Activated gamma-delta T cell treated with anti-CD3 and anti-CD28 coated beads, Interleukin-2, amount 50 U/mL, for 16 hours (primary cell): ENCODE results near the gene GBP5.
"Not testable (repeated sequence)": the region's sequence is repeated elsewhere in the genome, so short reads cannot be mapped to it uniquely, and the experiment has no call there.

ENCODE experiments used
- DNase-seq: peaks from one replicate; pipeline ENCODE4 v3.0.0-alpha.2; 2020; ENCODE audit warnings: low read depth

The GBP5 gene

GRCh38 chr1:89284078-89284763, 11.6 kb upstream of the GBP5 start:
- DNase-seq: not testable (repeated sequence)

DNA sequence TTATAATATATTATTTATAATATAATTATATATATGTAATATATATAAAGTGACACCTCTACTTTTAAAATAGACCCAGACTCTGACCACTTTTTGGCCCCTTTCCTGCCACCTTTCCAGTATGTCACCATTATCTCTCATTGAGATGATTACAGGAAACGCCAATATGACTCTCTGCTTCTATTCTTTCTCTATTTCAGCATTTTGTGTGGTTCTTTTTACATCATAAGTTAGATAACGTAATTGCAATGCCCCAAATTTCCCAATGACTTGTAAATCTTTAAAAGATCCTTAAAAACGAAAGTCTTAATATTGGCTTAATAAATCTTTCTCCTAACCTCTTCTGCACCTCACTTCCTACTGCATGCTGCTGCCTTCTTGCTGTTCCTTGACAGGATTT, 8.1 kb upstream of the GBP5 start:
- no peak for DNase-seq

- DNase-seq: no peak
Observed at GRCh38 chr1:89279011-89279466, 6.4 kb upstream of the GBP5 start.

- DNase-seq: no peak
Observed at GRCh38 chr1:89277725-89278124, 5.1 kb upstream of the GBP5 start.

DNA sequence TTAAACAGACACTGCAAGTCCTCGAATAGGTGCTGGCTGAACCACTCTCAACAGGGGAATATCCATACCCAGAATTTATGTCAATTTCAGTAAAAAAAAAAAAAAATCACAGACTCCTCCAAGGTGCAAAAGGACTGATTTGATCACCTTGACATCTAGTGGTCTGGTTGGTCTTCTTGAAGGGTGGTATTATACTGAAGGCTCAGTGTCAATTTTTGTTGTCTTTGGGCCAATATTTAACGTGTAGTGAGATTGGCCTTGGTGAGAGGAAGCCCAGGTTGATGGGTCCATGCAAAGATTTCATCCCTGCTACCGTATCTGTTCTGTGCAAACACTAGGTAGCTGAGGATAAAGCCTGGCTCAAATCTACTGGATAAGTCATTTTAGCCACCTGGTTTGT, 4.0 kb upstream of the GBP5 start:
- DNase-seq: no peak

- no peak for DNase-seq
Observed at GRCh38 chr1:89274411-89274857, 1.8 kb upstream of the GBP5 start.

DNA sequence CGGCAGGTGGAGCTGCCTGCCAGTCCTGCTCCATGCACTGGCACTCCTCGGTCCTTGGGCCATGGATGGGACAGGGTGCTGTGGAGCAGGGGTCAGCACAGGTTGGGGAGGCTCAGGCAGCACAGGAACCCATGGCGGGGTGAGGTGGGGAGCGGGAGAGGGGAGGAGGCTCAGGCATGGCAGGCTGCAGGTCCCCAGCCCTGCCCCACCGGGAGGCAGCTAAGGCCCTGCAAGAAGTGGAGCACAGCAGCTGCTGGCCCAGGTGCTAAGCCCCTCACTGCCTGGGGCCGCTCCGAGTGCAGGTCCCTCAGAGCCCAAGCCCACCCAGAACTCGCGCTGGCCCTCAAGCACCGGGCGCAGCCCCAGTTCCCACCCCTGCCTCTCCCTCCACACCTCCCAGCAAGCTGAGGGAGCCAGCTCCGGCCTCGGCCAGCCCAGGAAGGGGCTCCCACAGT, 691 bp upstream of the GBP5 start:
- no peak for DNase-seq

DNA sequence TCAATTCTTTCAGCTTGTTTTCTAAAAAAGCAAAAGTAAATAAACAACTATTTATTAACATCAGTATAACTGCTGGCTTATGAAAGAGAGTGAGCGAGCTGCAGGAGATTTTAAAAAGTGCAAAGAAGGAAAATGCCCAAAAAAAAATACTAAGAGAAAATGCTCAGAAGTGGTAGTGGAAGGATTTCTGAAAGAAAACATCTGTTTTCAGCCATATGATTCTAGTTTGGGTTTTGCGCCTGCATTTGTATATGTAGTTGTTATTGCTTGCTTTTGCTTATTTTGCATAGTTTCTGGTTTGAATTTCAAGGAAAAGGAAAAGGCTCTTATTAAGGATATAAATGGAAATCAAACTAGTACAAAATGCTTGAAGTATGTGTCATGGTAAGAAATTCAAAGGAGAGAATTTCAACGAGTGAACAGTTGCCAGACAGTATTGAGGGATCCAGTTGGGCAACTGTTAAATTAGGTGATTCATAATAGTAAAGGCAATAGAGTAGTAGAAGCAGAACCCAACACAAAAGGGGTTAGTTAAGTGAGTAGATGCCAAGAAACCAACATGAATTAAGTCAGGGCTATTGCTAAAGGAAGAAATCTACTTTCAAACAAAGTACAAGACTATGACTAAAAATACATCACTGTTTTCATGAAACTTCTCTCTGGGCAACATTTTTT, 1.2 kb downstream of the GBP5 start:
- no peak for DNase-seq

DNA sequence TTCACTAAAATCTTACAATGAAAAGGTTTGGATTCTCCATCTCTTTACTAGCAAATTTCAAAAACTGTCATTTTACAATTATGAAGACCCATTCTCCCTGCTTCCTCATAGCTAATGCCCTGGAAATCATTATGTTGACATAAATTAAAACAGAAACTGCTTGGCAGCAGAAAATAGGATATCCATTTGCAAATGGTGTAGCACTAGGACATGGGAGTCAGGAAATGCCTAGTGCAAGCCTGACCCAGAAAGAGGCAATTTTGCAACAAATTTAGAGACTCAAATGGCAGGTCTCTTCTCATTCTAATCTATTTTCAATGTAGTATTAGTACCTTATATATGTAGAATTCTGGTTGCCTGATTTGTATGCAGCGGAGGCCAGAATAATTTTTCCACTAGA, 2.2 kb downstream of the GBP5 start:
- no peak for DNase-seq

DNA sequence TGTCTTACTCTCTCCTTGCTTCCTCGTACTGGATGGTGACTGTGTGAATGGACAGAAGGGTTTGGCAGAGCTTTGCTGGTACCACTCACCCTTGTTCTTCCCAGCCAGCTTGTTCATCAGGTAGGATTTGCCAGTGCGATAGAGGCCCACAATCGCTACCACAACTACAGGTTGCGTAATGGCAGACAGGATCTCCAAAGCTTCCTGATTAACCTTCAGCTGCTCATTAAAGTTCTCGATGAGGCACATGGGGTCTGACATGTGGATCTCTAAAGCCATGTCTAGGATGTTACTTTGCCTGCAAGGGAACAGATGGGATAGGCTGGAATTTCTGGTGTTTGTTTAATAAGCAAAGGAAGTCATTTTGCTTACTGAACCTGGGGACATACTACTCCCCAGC, 3.4 kb downstream of the GBP5 start:
- no peak for DNase-seq

GRCh38 chr1:89262643-89263042, 10.0 kb downstream of the GBP5 start:
- no peak for DNase-seq

GRCh38 chr1:89261926-89262515, 10.6 kb downstream of the GBP5 start:
- DNase-seq: no peak

GRCh38 chr1:89260566-89261255, 11.9 kb downstream of the GBP5 start:
- DNase-seq: no peak

- no peak for DNase-seq
Observed at GRCh38 chr1:89260042-89260441, 12.6 kb downstream of the GBP5 start.

DNA sequence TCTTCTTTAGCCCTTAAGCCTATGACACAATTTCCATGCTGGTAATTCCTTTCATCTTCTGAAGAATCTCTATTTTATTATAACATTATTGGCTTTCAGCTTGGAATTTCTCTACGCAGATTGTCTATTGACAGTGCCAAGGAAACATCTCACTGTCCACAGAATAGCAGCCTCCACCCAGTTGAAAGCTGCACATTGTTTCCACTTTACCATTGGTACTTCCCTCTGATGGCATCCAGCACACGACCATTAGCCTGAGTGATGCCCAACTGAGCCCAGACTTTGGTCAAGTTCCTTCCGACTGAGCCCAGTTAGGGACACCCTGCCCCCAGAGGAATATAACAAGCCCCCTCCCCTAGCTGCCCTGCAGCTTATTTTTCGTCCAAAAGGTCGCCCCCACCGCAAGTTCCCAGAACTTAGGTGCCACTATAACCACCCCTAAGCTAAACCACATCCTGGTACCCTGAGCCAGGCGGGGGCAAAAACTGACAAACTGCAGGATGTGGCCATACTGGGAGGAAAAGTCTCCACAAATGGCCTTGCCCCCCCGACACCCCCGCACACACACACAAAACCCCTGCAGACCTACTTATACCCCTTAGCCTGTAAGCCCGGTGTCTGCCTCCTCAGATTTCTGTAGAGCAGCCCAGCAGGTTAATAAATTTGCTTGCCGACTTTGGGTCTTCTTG, 13.2 kb downstream of the GBP5 start:
- DNase-seq: peak; percentile 50

- DNase-seq: no peak
Observed at GRCh38 chr1:89257041-89257440, 15.6 kb downstream of the GBP5 start.

- not testable (repeated sequence) for DNase-seq
Observed at GRCh38 chr1:89255581-89255980, 17.1 kb downstream of the GBP5 start.

DNA sequence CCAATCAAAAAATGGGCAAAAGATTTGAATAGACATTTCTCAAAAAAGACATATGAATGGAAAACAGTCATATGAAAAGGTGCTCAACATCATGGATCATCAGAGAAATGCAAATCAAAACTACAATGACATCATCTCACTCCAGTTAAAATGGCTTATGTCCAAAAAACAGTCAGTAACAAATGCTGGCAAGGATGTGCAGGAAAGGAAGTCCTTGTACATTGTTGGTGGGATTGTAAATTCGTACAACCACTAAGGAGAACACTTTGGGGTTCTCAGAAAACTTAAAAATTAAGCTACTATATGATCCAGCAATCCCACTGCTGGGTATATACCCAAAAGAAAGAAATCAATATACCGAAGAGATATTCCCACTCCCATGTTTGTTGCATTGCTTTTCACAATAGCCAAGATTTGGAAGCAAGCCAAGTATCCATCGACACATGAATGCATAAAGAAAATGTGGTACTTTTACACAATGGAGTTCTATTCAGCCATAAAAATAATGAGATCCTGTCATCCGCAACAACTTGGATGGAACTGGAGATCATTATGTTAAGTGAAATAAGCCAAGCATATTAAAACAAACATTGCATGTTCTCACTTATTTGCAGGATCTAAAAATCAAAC, 17.9 kb downstream of the GBP5 start:
- no peak for DNase-seq

DNA sequence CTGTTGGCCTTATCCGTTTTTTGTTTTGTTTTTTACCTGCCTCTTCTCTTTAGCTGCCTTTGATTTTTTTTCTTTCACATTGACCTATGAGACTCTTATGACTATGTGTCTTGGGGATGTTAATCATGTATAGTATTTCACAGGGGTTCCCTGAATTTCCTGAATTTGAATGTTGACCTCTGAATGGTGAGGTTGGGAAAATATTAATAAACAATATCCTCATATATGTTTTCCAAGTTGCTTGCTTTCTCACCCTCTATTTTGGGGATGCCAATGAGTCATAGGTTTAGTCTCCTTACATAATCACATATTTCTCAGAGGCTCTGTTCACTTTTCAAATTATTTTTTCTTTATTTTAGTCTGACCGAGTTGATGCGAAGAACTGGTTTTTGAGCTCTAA, 29.6 kb downstream of the GBP5 start:
- no peak for DNase-seq
